ENCODE results near the gene BCL2L14. TPM values are rescaled to one million over a fixed set of nuclear protein-coding genes. Genes with fewer than 3 reads are reported as not detected.

BCL2L14 gene
- total and polyA plus RNA-seq, 2 of the 13 experiments (the other 11 are each of a cell fraction or from before 2014, with no cell fraction given), result 0.11 TPM; not detected in 1

- TF ChIP-seq GMEB2 (CRISPR knock-in tag; IDR thresholded peaks at IDR 0.05; ENCODE audit: low read depth) (no peak), GABPB1 (CRISPR knock-in tag; IDR thresholded peaks at IDR 0.05) (peak; percentile 15; the same call in 1 of the 2 replicates), RARA (CRISPR knock-in tag; IDR thresholded peaks at IDR 0.05) (no peak), BORCS8-MEF2B (CRISPR knock-in tag; IDR thresholded peaks at IDR 0.05) (no peak), KLF16 (CRISPR knock-in tag; IDR thresholded peaks at IDR 0.05) (no peak; a peak in 1 of 4 replicates), BRCA1 (CRISPR knock-in tag; IDR thresholded peaks at IDR 0.05) (no peak), GABPA (IDR thresholded peaks at IDR 0.05; ENCODE audit: low read depth, low read length) (no peak), GABPA (CRISPR knock-in tag; IDR thresholded peaks at IDR 0.05; ENCODE audit: low read depth) (no peak), ZNF687 (CRISPR knock-in tag; IDR thresholded peaks at IDR 0.05) (peak; percentile 51), SMAD3 (CRISPR knock-in tag; IDR thresholded peaks at IDR 0.05) (peak; percentile 38; the same call in 1 of the 2 replicates), NPAS2 (CRISPR knock-in tag; IDR thresholded peaks at IDR 0.05; ENCODE audit: borderline replicate concordance) (no peak), ZMYM4 (CRISPR knock-in tag; IDR thresholded peaks at IDR 0.05) (no peak), ZNF343 (CRISPR knock-in tag; IDR thresholded peaks at IDR 0.05) (no peak), SP4 (CRISPR knock-in tag; IDR thresholded peaks at IDR 0.05) (no peak), SP1 (IDR thresholded peaks at IDR 0.05) (no peak), SP1 (CRISPR knock-in tag; IDR thresholded peaks at IDR 0.05) (no peak), ZBTB3 (CRISPR knock-in tag; IDR thresholded peaks at IDR 0.05; ENCODE audit: borderline replicate concordance, low read depth) (no peak), ZNF468 (CRISPR knock-in tag; IDR thresholded peaks at IDR 0.05) (no peak), ZFP41 (CRISPR knock-in tag; IDR thresholded peaks at IDR 0.05; ENCODE audit: borderline replicate concordance) (no peak), HOXA5 (CRISPR knock-in tag; IDR thresholded peaks at IDR 0.05) (no peak), SNAPC2 (CRISPR knock-in tag; IDR thresholded peaks at IDR 0.05) (no peak), PATZ1 (CRISPR knock-in tag; IDR thresholded peaks at IDR 0.05) (peak; percentile 3; the same call in 1 of the 2 replicates), TIGD3 (CRISPR knock-in tag; IDR thresholded peaks at IDR 0.05; ENCODE audit: borderline replicate concordance) (no peak)
Observed at GRCh38 chr12:12081836-12082497, 11.2 kb downstream of the BCL2L14 start (continued).
